Measurements from ENCODE around the gene FBXO27.
"Not testable (repeated sequence)": the region's sequence is repeated elsewhere in the genome, so short reads cannot be mapped to it uniquely, and the experiment has no call there.

DNA sequence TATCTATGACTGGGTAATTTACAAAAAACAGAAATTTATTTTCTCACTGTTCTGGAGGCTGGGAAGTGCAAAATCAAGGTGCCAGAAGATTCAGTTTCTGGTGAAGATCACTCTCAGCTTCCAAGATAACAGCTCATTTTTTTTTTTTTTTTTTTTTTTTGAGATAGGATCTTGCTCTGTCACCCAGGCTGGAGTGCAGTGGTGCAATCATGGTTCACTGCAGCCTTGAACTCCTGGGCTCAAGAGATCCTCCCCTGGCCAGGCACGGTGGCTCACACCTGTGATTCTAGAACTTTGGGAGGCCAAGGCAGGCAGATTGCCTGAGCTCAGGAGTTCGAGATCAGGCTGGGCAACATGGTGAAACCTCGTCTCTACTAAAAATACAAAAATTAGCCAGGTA, 34.8 kb downstream of the FBXO27 start:
- TF ChIP-seq, protein P1, sequence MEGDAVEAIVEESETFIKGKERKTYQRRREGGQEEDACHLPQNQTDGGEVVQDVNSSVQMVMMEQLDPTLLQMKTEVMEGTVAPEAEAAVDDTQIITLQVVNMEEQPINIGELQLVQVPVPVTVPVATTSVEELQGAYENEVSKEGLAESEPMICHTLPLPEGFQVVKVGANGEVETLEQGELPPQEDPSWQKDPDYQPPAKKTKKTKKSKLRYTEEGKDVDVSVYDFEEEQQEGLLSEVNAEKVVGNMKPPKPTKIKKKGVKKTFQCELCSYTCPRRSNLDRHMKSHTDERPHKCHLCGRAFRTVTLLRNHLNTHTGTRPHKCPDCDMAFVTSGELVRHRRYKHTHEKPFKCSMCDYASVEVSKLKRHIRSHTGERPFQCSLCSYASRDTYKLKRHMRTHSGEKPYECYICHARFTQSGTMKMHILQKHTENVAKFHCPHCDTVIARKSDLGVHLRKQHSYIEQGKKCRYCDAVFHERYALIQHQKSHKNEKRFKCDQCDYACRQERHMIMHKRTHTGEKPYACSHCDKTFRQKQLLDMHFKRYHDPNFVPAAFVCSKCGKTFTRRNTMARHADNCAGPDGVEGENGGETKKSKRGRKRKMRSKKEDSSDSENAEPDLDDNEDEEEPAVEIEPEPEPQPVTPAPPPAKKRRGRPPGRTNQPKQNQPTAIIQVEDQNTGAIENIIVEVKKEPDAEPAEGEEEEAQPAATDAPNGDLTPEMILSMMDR (IDR thresholded peaks at IDR 0.05) = not testable (repeated sequence)
- TF ChIP-seq POLR2AphosphoS5 (IDR thresholded peaks at IDR 0.05) = not testable (repeated sequence)

All from gastroesophageal sphincter (tissue), 3 donors.